Transverse colon (tissue), 3 donors: ENCODE results near the gene TNNI3.

Experiments
- CTCF ChIP-seq, 5 experiments: fragments of 200-600 bp in 3 of 5; fragments of 450-650 bp in 2 of 5; sonication (generic) in 3 of 5; IDR thresholded peaks; 1 replicate in 2 of 5; 2 replicates in 3 of 5; pipeline ENCODE4 v1.5.1; 2016 to 2017; ENCODE audit warnings: antibody characterized with exemption in 5 of 5, inconsistent platforms in 3 of 5, mild to moderate bottlenecking in 2 of 5, moderate library complexity in 1 of 5
- POLR2A ChIP-seq: fragments of 450-650 bp; IDR thresholded peaks from one replicate; pipeline ENCODE4 v1.6.1; 2016; ENCODE audit warnings: antibody characterized with exemption, mild to moderate bottlenecking, moderate library complexity

- TF ChIP-seq POLR2A (no peak), CTCF (IDR thresholded peaks at IDR 0.05) (no peak)
Observed at GRCh38 chr19:55137915-55138314, 19.6 kb downstream of the TNNI3 start.
